Aorta (tissue), 5 donors: ENCODE results near the gene ZNF331. TPM values are rescaled to one million over a fixed set of nuclear protein-coding genes. Genes with fewer than 3 reads are reported as not detected.

ENCODE experiments used
- ATAC-seq: fragments of 200-7000 bp; cut with Tn5 transposase; one replicate; pipeline ENCODE4 v1.9.1; 2022; ENCODE audit warnings: moderate library complexity; ENCODE audit not compliant: low FRiP score
- DNase-seq, 2 donors: peaks; one replicate each; pipeline ENCODE4 v3.0.0-alpha.2; 2020
- H3K27ac ChIP-seq, 2 donors: one replicate each; pipeline ENCODE4 v1.5.1; 2013; ENCODE audit warnings: low read length in 2 of 2, mild to moderate bottlenecking in 2 of 2, moderate library complexity in 2 of 2, control low read depth in 1 of 2, inconsistent platforms in 1 of 2, low read depth in 1 of 2
- H3K27me3 ChIP-seq, 2 donors: one replicate each; pipeline ENCODE4 v1.6.1; 2013; ENCODE audit warnings: control low read depth in 1 of 2, low read length in 1 of 2, mild to moderate bottlenecking in 1 of 2, moderate library complexity in 1 of 2; ENCODE audit not compliant: insufficient read depth in 2 of 2, control insufficient read depth in 1 of 2
- H3K36me3 ChIP-seq, 2 donors: one replicate each; pipeline ENCODE4 v1.6.1; 2013; ENCODE audit warnings: control low read depth in 1 of 2, low read length in 1 of 2, mild to moderate bottlenecking in 1 of 2; ENCODE audit not compliant: insufficient read depth in 2 of 2, control insufficient read depth in 1 of 2
- H3K4me1 ChIP-seq, 2 donors: one replicate each; pipeline ENCODE4 v1.6.1; 2013; ENCODE audit warnings: low read length in 2 of 2, control low read depth in 1 of 2, mild to moderate bottlenecking in 1 of 2, moderate library complexity in 1 of 2; ENCODE audit not compliant: insufficient read depth in 2 of 2, control insufficient read depth in 1 of 2
- H3K4me3 ChIP-seq, 2 donors: one replicate each; pipeline ENCODE4 v1.5.1; 2013; ENCODE audit warnings: low read length in 2 of 2, control low read depth in 1 of 2, mild to moderate bottlenecking in 1 of 2
- H3K9me3 ChIP-seq: one replicate; pipeline ENCODE4 v1.6.1; 2013; ENCODE audit warnings: mild to moderate bottlenecking, low read length; ENCODE audit not compliant: control insufficient read depth
- WGBS, 2 donors: extraction: QIAGEN DNeasy Blood & Tissue Kit; methylation state at CpG; one replicate each; pipeline ENCODE4 v1.1.7; 2013; 5-methylcytosine and 5-hydroxymethylcytosine counted together
- intact Hi-C, 2 donors: fragments of 100-400 bp; cut with DNase I; formaldehyde crosslinking; loops; one replicate each; pipeline versions ENCODE4 v1.14.2 to v1.15.0; 2022
- polyA plus RNA-seq, 2 donors: library from polyadenylated mRNA; stranded (reverse); fragments of 200-250 nt; gene quantifications; one replicate each; pipeline ENCODE4 v1.2.3, GENCODE V29; 2013
- total RNA-seq, 2 donors: library from RNA; stranded (reverse); fragmentation: NEBNext Ultra II Directional; extraction: Animal tissue kit (Norgen Biotek cat#: 25700); gene quantifications; one replicate each; pipeline ENCODE4 v1.2.1, GENCODE V29; 2021
- donor health status: healthy with polysubstance abuse.
- donor health status: Bipolar disorder and iron deficiency.
- donor health status: DM: no; HTN: no; CAD: no.
- donor health status: DM: no; HTN: no; CAD: no.
- donor health status: DM: yes; HTN: yes; CAD: no.

The ZNF331 gene
- total and polyA plus RNA-seq, 4 donors = 7.3 to 59.6 (median 17.3) TPM

GRCh38 chr19:53576941-53577653, 39.2 kb downstream of the ZNF331 start:
- Histone ChIP-seq H3K27me3 (no peaks in the 10 kb centered on the region), H3K9me3 (peaks cover 18% of the 10 kb centered on the region), H3K4me3 (no peak overlapping the region), H3K4me1 (no peaks in the 10 kb centered on the region), H3K36me3 (peaks cover 13 to 15% of the 10 kb centered on the region in 2 donors), H3K27ac (no peak overlapping the region)
- ATAC-seq (no peak), DNase-seq (no peak)
- 96 to 98% methylated on average over 20 of the region's 20 CpGs for WGBS, 2 donors
- intact Hi-C loops = no loop called here

GRCh38 chr19:53577968-53578367, 40.0 kb downstream of the ZNF331 start:
- ATAC-seq (no peak), DNase-seq (peak in 1 of 2 donors; percentile 66)
- Histone ChIP-seq H3K4me1 (no peaks in the 10 kb centered on the region), H3K27ac (no peak overlapping the region), H3K27me3 (no peaks in the 10 kb centered on the region), H3K9me3 (peaks cover 18% of the 10 kb centered on the region), H3K36me3 (peaks cover 13 to 15% of the 10 kb centered on the region in 2 donors), H3K4me3 (no peak overlapping the region)
- intact Hi-C loops = no loop called here
- WGBS, 2 donors = 98% methylated on average over 12 of the region's 12 CpGs

GRCh38 chr19:53579518-53579917, 41.6 kb downstream of the ZNF331 start:
- H3K9me3 ChIP-seq = peaks cover 15% of the 10 kb centered on the region
- 97 to 99% methylated on average over 2 of the region's 2 CpGs for WGBS, 2 donors
- no peak overlapping the region for H3K4me3 ChIP-seq
- intact Hi-C loops = no loop called here
- ATAC-seq = no peak
- H3K27ac ChIP-seq = no peak overlapping the region
- no peaks in the 10 kb centered on the region for H3K4me1 ChIP-seq
- H3K27me3 ChIP-seq = no peaks in the 10 kb centered on the region
- H3K36me3 ChIP-seq = peaks cover 11 to 13% of the 10 kb centered on the region in 2 donors
- DNase-seq = no peak

GRCh38 chr19:53580871-53581835, 43.2 kb downstream of the ZNF331 start:
- H3K27me3 ChIP-seq = no peaks in the 10 kb centered on the region
- intact Hi-C loops = no loop called here
- DNase-seq = peak in 1 of 2 donors; percentile 41
- H3K36me3 ChIP-seq = peaks cover 11 to 13% of the 10 kb centered on the region in 2 donors
- H3K4me1 ChIP-seq = no peaks in the 10 kb centered on the region
- WGBS, 2 donors = 80 to 85% methylated on average over 17 of the region's 17 CpGs
- no peak overlapping the region for H3K27ac ChIP-seq
- ATAC-seq = no peak
- peaks cover 15% of the 10 kb centered on the region for H3K9me3 ChIP-seq
- H3K4me3 ChIP-seq = no peak overlapping the region

- intact Hi-C loops = no loop called here
- DNase-seq (peak in 1 of 2 donors; percentile 26), ATAC-seq (no peak)
- H3K27ac ChIP-seq = no peak overlapping the region
- no peaks in the 10 kb centered on the region for H3K27me3 ChIP-seq
- peaks cover 10 to 11% of the 10 kb centered on the region in 2 donors for H3K36me3 ChIP-seq
- 62 to 74% methylated on average over 6 of the region's 6 CpGs for WGBS, 2 donors
- H3K4me1 ChIP-seq = no peaks in the 10 kb centered on the region
- no peak overlapping the region for H3K4me3 ChIP-seq
- H3K9me3 ChIP-seq = peaks cover 15% of the 10 kb centered on the region
Observed at GRCh38 chr19:53581871-53582279, 43.9 kb downstream of the ZNF331 start.

- H3K27ac ChIP-seq = no peak overlapping the region
- H3K36me3 ChIP-seq = peaks cover 0 to 3% of the 10 kb centered on the region in 2 donors
- 84 to 87% methylated on average over 3 of the region's 3 CpGs for WGBS, 2 donors
- H3K9me3 ChIP-seq = peaks cover 4% of the 10 kb centered on the region
- intact Hi-C loops = no loop called here
- no peak for ATAC-seq
- no peak overlapping the region for H3K4me3 ChIP-seq
- no peak for DNase-seq
- no peaks in the 10 kb centered on the region for H3K27me3 ChIP-seq
- H3K4me1 ChIP-seq = no peaks in the 10 kb centered on the region
Observed at GRCh38 chr19:53583181-53583580, 45.2 kb downstream of the ZNF331 start.

- no peak for DNase-seq
- intact Hi-C loops = no loop called here
- no peaks in the 10 kb centered on the region for H3K27me3 ChIP-seq
- no peaks in the 10 kb centered on the region for H3K4me1 ChIP-seq
- H3K9me3 ChIP-seq = peaks cover 3% of the 10 kb centered on the region
- no peak for ATAC-seq
- WGBS, 2 donors = 88 to 92% methylated on average over 6 of the region's 6 CpGs
- H3K27ac ChIP-seq = no peak overlapping the region
- no peak overlapping the region for H3K4me3 ChIP-seq
- no peaks in the 10 kb centered on the region for H3K36me3 ChIP-seq
Observed at GRCh38 chr19:53586277-53586691, 48.3 kb downstream of the ZNF331 start.

- DNase-seq (no peak), ATAC-seq (no peak)
- no peaks in the 10 kb centered on the region for H3K4me1 ChIP-seq
- no peak overlapping the region for H3K4me3 ChIP-seq
- 19 to 27% methylated on average over 13 to 14 of the region's 14 CpGs for WGBS, 2 donors
- no peak overlapping the region for H3K27ac ChIP-seq
- H3K27me3 ChIP-seq = no peaks in the 10 kb centered on the region
- intact Hi-C loops = no loop called here
- H3K9me3 ChIP-seq = no peaks in the 10 kb centered on the region
- no peaks in the 10 kb centered on the region for H3K36me3 ChIP-seq
Observed at GRCh38 chr19:53594811-53595509, 57.0 kb downstream of the ZNF331 start.
